ENCODE results near the gene SYT13.

The SYT13 gene

GRCh38 chr11:45245218-45246045 lies 40.7 kb downstream of the SYT13 start:
- no peak for DNase-seq

DNA sequence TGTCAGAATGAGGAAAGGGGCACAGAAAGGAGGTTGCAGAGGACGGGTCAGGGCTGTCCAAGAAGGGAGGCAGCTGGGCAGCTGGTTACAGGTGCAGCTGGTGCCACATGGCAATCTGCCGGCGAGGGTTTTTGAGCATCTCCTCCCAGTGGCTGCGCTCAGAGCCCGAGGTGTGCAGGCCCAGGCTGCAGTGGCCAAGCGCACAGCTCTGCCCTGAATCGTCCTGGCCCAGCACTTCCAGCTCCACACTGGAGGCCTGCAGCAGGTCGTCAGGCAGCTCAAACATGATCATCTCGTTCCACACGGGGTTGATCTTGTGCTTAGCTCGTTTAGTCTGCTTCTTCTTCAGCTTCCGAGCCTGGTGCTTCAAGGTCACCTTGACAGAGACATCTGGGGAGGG lies 42.2 kb downstream of the SYT13 start:
- no peak for DNase-seq

GRCh38 chr11:45239733-45240132 lies 46.4 kb downstream of the SYT13 start:
- no peak for DNase-seq

- DNase-seq = no peak
Measured at GRCh38 chr11:45238724-45239123, 47.4 kb downstream of the SYT13 start.

GRCh38 chr11:45237711-45238315 lies 48.3 kb downstream of the SYT13 start:
- no peak for DNase-seq

DNA sequence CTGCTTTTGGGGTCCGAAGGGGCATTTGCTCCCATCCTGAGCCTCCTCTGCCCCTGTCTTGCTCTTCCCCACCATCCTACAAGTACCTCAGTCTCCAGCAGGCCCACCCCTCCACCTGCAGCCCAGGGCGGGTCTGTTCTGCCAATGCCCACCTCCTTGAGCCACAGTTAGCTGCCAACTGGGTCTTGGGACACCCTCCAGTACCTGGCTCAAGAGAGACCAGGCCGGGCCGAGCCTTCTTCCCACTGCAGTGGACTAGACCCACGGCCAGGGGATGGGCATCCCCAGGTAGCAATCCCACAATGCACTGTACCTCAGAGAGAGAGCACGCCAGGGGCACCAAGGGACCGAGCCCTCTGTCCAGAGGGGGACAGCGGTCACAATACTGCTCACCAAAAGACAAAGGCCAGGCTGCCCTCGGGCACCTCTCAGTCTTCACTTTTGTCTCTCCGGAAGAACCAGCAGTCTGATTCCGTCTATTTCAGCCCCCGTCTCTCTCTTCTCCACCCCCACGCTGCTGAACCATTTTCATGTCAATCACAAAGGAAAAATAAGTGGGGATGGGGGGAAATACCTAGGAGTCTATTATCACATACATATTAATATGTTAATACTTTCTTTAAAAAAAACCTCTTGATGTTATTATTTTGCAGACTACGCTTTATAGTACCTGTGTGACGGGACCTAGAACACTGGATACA lies 51.7 kb downstream of the SYT13 start:
- DNase-seq = no peak

GRCh38 chr11:45233804-45234170 lies 52.4 kb downstream of the SYT13 start:
- no peak for DNase-seq

GRCh38 chr11:45233121-45233803 lies 52.9 kb downstream of the SYT13 start:
- DNase-seq = peak; percentile 38

DNA sequence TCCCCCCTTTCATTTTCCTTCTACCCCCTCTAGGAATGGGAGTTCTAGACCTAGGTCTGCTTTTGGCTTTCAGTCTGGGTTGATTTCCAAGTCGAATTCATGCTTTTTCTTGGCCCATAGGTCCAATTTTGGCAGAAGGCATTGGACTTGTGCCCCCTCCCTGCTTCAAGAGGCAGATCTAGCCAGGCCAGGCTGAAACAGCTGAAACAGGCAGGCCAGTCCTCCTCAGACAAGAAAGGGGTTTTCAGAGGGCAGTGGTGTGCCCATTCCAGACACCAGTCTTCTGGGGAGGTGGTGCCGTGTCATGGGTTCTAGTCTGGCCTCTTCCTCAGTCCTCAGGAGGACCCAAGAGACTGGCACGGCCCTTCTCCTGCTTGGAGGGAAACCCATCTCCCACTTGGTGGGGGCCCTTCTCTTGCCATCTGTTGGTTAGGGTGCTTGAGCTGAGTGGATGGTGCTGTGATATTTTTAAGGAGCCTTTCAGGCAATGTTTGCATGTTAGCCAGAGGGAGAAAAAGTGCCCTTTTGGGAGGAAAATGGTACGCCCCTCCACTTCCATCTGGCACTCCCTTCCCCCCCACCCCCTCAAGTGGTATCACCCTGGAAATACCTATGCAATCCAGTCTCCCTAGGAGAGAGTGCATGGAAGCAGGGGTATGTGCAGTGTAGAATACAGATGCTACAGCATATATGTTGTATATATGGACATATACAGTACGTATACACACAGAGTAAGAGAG lies 53.6 kb downstream of the SYT13 start:
- no peak for DNase-seq

GRCh38 chr11:45229401-45230020 lies 56.6 kb downstream of the SYT13 start:
- no peak for DNase-seq

- no peak for DNase-seq
Measured at GRCh38 chr11:45227836-45228235, 58.3 kb downstream of the SYT13 start.

GRCh38 chr11:45226901-45227300 lies 59.2 kb downstream of the SYT13 start:
- no peak for DNase-seq

DNA sequence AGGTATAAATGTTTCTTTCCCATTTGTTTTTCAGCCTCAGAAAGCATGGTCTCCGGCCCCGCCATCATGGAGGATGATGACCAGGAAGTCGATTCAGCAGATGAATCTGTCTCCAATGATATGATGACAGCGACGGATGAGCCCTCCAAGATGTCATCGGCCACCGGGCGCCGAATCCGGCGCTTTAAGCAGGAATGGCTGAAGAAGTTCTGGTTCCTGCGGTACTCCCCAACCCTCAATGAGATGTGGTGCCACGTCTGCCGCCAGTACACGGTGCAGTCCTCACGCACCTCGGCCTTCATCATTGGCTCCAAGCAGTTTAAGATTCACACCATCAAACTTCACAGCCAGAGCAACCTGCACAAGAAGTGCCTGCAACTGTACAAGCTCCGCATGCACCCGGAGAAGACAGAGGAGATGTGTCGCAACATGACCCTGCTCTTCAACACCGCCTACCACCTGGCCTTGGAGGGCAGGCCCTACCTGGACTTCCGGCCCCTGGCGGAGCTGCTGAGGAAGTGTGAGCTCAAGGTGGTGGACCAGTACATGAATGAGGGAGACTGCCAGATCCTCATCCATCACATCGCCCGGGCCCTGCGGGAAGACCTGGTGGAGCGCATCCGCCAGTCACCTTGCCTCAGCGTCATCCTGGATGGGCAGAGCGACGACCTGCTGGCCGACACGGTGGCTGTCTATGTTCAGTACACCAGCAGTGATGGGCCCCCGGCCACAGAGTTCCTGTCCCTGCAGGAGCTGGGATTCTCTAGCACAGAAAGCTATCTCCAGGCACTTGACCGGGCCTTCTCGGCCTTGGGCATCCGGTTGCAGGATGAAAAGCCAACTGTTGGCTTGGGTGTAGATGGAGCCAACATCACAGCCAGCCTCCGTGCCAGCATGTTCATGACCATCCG lies 59.9 kb downstream of the SYT13 start:
- DNase-seq = no peak

- no peak for DNase-seq
Measured at GRCh38 chr11:45225277-45225676, 60.9 kb downstream of the SYT13 start.

GRCh38 chr11:45224766-45225165 lies 61.4 kb downstream of the SYT13 start:
- DNase-seq = no peak

DNA sequence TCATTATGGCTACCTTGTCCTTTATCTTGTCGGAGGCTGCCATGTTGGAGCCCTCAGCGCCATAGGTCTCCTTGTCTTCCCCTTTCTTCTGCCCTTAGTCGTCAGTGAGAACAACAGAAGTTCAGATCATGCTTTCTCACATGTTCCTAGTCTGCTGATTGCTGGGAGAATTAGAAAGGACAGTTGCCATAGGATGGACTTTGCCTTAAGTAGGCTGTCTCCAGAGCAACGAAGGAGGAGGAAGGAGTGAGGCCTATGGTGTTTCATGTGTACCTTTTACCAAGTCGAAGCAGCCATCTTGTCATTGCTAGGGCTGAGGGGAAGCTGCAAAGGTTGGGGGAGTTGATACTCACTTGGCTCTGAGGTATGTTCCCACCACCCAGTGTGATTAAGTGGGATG lies 62.6 kb downstream of the SYT13 start:
- no peak for DNase-seq

- DNase-seq = no peak
Measured at GRCh38 chr11:45219411-45219810, 66.7 kb downstream of the SYT13 start.

GRCh38 chr11:45218705-45219104 lies 67.4 kb downstream of the SYT13 start:
- no peak for DNase-seq

DNA sequence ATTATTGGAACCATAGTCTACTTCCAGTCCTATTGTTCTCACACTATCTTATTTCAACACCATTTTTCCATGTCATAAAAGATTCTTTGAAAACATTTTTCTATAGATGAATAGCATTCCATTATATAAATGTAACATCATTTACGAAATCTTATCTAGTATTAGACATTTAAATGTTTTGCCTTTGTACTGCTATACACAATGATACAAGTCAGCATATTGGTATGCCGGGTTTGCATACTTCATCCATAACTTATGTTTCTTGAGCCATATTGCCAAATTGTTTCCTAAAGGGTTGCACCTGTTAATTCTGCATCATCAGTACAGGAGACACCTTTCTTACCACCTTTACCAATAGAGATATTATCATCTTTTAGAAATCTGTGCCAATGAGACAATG lies 68.2 kb downstream of the SYT13 start:
- DNase-seq = no peak

DNA sequence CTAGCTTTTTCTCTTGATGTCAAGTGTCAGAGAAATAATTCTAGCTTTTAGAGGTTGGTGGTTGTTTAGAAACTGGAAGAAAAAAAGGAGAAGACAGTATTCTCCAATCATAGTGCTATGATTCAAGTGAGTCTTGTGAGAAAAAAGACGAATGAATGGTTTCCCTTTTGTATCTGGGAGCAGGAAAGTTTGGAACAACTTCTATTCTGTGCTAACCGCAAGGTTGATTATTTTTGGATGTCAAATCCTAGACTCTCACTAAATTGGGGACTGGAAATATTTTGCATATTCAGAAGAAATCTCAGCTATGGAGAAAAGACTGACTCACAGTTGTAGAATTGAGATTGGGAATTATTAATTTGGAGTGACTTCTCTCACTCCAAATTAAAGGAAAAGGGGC lies 69.2 kb downstream of the SYT13 start:
- no peak for DNase-seq

DNA sequence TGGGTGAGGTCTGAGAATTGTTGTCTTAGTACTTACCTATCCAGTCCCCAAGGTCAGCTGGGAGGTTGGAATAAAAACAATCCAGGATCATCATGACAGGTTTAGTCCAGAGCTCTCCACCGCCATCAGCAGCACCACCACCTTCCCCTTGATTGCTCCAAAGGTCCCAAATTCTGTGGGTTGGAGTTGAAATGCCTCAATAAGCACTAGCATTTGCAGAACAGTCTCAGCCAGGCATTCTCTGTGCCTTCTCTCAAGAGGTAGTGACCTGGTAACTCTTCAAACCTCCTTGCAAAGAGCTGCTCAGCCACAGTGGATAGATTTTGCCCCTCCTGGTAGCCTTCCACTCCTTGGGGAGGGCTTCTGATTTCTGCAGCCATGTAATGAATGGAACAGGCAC lies 70.1 kb downstream of the SYT13 start:
- DNase-seq = no peak

Measured in effector CD4-positive, alpha-beta T cell (primary cell).